ENCODE measurements around the gene SORCS2.

The SORCS2 gene

DNA sequence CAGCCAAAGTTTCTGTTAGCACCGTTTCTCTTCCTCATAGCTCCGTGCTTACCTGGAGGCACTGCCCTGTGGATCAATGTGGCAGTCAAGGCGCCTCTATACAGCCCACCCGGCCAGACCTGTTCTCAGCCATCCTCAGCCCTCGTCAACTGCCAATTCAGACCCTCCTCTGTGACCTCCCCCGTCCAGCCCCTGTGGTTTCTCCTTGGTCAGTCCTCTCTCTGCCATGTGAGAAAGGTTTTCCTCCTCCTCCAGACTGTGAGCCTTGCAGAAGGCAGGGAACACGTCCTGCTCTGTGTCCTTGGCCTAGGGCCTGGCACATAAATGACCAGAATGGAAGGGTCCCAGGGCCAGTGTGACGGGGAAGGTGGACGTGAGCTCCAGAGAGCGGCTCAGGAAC is 417.0 kb downstream of the SORCS2 start:
- no peak for TF ChIP-seq CTCF (IDR thresholded peaks at IDR 0.05)
- H3K27ac ChIP-seq = no peak overlapping the region
- no peak overlapping the region for H3K4me3 ChIP-seq
- DNase-seq (ENCODE audit: low spot score) = no peak

GRCh38 chr4:7610022-7610670 is 417.8 kb downstream of the SORCS2 start:
- Histone ChIP-seq H3K27ac (no peak overlapping the region), H3K4me3 (no peak overlapping the region)
- TF ChIP-seq CTCF (IDR thresholded peaks at IDR 0.05) = no peak
- DNase-seq (ENCODE audit: low spot score) = no peak

GRCh38 chr4:7610841-7611240 is 418.5 kb downstream of the SORCS2 start:
- no peak for DNase-seq (ENCODE audit: low spot score)
- H3K4me3 ChIP-seq = no peak overlapping the region
- no peak overlapping the region for H3K27ac ChIP-seq
- no peak for TF ChIP-seq CTCF (IDR thresholded peaks at IDR 0.05)

DNA sequence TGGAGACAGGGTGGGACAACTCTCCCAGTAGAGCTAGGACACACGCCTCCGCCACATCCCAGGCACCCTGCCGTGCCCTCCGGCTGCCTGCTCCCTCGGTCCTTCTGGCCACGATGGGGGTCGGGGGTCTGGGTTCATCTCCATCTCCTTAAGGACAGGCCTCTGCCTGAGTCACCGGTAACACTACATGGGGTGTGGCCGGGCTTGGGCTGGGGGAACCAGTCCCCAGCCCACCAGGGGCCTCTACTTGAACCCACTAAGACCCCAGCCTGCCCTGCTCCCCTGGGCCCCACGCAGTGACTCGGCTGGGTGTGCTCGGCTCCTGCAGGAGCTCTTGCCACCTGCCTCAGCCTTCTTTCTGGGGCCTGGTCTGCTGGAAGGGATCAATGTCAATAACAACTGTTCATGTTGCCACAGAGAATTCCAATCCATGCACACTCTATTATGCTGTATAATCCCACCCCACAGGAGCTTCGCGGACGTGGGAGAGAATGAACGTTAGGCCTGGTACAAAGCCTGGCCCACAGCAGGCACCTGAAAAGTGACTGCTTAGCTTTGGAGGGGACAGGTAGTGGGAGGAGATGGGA is 420.1 kb downstream of the SORCS2 start:
- Histone ChIP-seq H3K4me3 (no peak overlapping the region), H3K27ac (no peak overlapping the region)
- DNase-seq (ENCODE audit: low spot score) = no peak
- no peak for TF ChIP-seq CTCF (IDR thresholded peaks at IDR 0.05)

DNA sequence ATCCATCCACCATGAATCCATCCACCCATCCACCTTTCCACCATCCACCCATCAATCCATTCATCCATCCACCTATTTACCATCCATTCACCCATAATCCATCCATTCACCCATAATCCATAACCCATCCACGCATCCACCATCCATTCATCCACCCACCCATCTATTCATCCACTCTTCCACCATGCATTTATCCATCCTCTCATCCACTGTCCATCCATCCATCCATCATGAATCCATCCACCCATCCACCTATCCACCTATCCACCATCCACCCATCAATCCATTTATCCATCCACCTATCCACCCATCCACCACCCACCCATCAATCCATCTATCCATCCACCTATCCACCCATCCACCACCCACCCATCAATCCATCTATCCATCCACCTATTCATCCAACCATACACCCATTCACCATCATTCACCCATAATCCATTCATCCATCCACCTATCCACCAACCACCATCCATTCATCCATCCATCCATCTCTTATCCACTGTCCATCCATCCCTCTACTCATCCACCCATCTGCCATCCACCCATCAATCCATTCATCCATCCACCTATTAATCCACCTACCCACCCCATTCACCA is 422.1 kb downstream of the SORCS2 start:
- Histone ChIP-seq H3K4me3 (no peak overlapping the region), H3K27ac (no peak overlapping the region)
- no peak for TF ChIP-seq CTCF (IDR thresholded peaks at IDR 0.05)
- DNase-seq (ENCODE audit: low spot score) = no peak

- no peak for TF ChIP-seq CTCF (IDR thresholded peaks at IDR 0.05)
- DNase-seq (ENCODE audit: low spot score) = no peak
- no peak overlapping the region for H3K27ac ChIP-seq
- H3K4me3 ChIP-seq = no peak overlapping the region
Measured at GRCh38 chr4:7616193-7616592, 423.9 kb downstream of the SORCS2 start.

DNA sequence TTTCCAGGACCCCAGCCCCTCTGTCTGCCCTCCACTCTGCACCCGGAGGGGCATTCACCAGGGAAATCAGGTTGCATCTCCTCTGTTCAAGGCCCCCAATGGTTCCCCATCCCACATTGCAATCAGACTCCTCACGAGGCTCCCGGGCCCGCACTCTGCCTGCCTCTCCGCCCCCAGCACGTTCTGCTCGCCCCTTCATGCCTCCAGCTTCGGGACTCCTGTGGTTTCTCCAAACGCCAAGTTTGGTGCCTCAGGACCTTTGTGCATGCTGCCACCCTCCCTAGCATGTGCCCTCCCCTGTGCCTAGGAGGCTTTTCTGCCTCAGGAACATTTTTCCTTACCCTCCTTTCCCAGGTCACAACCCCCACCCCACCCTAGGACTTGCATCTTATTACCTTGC is 426.0 kb downstream of the SORCS2 start:
- no peak overlapping the region for H3K4me3 ChIP-seq
- no peak for DNase-seq (ENCODE audit: low spot score)
- TF ChIP-seq CTCF (IDR thresholded peaks at IDR 0.05) = no peak
- no peak overlapping the region for H3K27ac ChIP-seq
